RPMI8226 (cell line): ENCODE results near the gene PHGDH.
"Not testable (repeated sequence)": the region's sequence is repeated elsewhere in the genome, so short reads cannot be mapped to it uniquely, and the experiment has no call there.

Experiments
- DNase-seq: peaks from one replicate; pipeline ENCODE4 v3.0.0-alpha.2; 2015

Gene PHGDH

GRCh38 chr1:119711804-119712341 is at the start of gene PHGDH:
Gene PHGDH, plus strand, starts transcription at chr1:119711934. Its CDS starts 89 bp downstream, at chr1:119712023.
- peak; percentile 36 for DNase-seq

- peak; percentile 12 for DNase-seq
Measured at GRCh38 chr1:119662034-119662437, 49.7 kb upstream of the PHGDH start.

GRCh38 chr1:119664067-119664466 is 47.7 kb upstream of the PHGDH start:
- no peak for DNase-seq

- no peak for DNase-seq
Measured at GRCh38 chr1:119667173-119667572, 44.6 kb upstream of the PHGDH start.

GRCh38 chr1:119670898-119671297 is 40.8 kb upstream of the PHGDH start:
- DNase-seq, result no peak

GRCh38 chr1:119673171-119673940 is 38.4 kb upstream of the PHGDH start:
- DNase-seq, result no peak

GRCh38 chr1:119674111-119674526 is 37.6 kb upstream of the PHGDH start:
- DNase-seq, result no peak

GRCh38 chr1:119674835-119675289 is 36.9 kb upstream of the PHGDH start:
- DNase-seq, result no peak

- DNase-seq, result peak; percentile 85
Measured at GRCh38 chr1:119675349-119676345, 36.1 kb upstream of the PHGDH start.

GRCh38 chr1:119676571-119677206 is 35.0 kb upstream of the PHGDH start:
- no peak for DNase-seq

GRCh38 chr1:119679223-119679622 is 32.5 kb upstream of the PHGDH start:
- DNase-seq, result no peak

- DNase-seq, result no peak
Measured at GRCh38 chr1:119680193-119680592, 31.5 kb upstream of the PHGDH start.

- DNase-seq, result no peak
Measured at GRCh38 chr1:119680723-119681122, 31.0 kb upstream of the PHGDH start.

GRCh38 chr1:119681560-119681959 is 30.2 kb upstream of the PHGDH start:
- no peak for DNase-seq

GRCh38 chr1:119682141-119682540 is 29.6 kb upstream of the PHGDH start:
- DNase-seq, result no peak

GRCh38 chr1:119683893-119684292 is 27.8 kb upstream of the PHGDH start:
- no peak for DNase-seq

- DNase-seq, result no peak
Measured at GRCh38 chr1:119686661-119687060, 25.1 kb upstream of the PHGDH start.

GRCh38 chr1:119687434-119688079 is 24.2 kb upstream of the PHGDH start:
- no peak for DNase-seq

- DNase-seq, result no peak
Measured at GRCh38 chr1:119688810-119689209, 22.9 kb upstream of the PHGDH start.

- no peak for DNase-seq
Measured at GRCh38 chr1:119689511-119689910, 22.2 kb upstream of the PHGDH start.

GRCh38 chr1:119696863-119697262 is 14.9 kb upstream of the PHGDH start:
- not testable (repeated sequence) for DNase-seq

- DNase-seq, result no peak
Measured at GRCh38 chr1:119697598-119697997, 14.1 kb upstream of the PHGDH start.
